Smooth muscle cell (in vitro differentiated cells): ENCODE data around the gene KDM5A. TPM values are rescaled to one million over a fixed set of nuclear protein-coding genes. Genes with fewer than 3 reads are reported as not detected.

ENCODE experiments used
- DNase-seq: peaks from one replicate; lab custom pipeline; 2025; ENCODE audit not compliant: unreplicated experiment; lab: John Stamatoyannopoulos, UW
- H2AFZ ChIP-seq: fragments of 200-600 bp; sonication (generic); 2 replicates; pipeline ENCODE4 v1.6.0; 2016; ENCODE audit warnings: antibody characterized with exemption, low read depth, mild to moderate bottlenecking
- H3F3A ChIP-seq: fragments of 200-600 bp; sonication (generic); 2 replicates; pipeline ENCODE4 v1.6.0; 2017; ENCODE audit warnings: antibody characterized with exemption, low read depth
- H3K27ac ChIP-seq: fragments of 200-600 bp; sonication (generic); 2 replicates; pipeline ENCODE4 v1.5.1; 2016; ENCODE audit warnings: low read depth, mild to moderate bottlenecking
- H3K27me3 ChIP-seq: fragments of 200-600 bp; sonication (generic); 2 replicates; pipeline ENCODE4 v1.6.1; 2016; ENCODE audit warnings: low read depth, mild to moderate bottlenecking
- H3K36me3 ChIP-seq: fragments of 200-600 bp; sonication (generic); 2 replicates; pipeline ENCODE4 v1.5.1; 2016; ENCODE audit warnings: low read depth
- H3K4me1 ChIP-seq: fragments of 200-600 bp; sonication (generic); 2 replicates; pipeline ENCODE4 v1.5.1; 2016; ENCODE audit warnings: low read depth
- H3K4me2 ChIP-seq: fragments of 200-600 bp; sonication (generic); 2 replicates; pipeline ENCODE4 v1.6.0; 2016; ENCODE audit warnings: mild to moderate bottlenecking
- H3K4me3 ChIP-seq: fragments of 200-600 bp; sonication (generic); 2 replicates; pipeline ENCODE4 v1.5.1; 2016; ENCODE audit warnings: mild to moderate bottlenecking
- H3K79me2 ChIP-seq: fragments of 200-600 bp; sonication (generic); 2 replicates; pipeline ENCODE4 v1.6.0; 2016; ENCODE audit warnings: low read depth, mild to moderate bottlenecking
- H3K9ac ChIP-seq: fragments of 200-600 bp; sonication (generic); 2 replicates; pipeline ENCODE4 v1.6.0; 2016; ENCODE audit warnings: low read depth
- H3K9me3 ChIP-seq: fragments of 200-600 bp; sonication (generic); replicated peaks from 2 replicates; pipeline ENCODE4 v1.5.1; 2016; ENCODE audit warnings: low read depth
- H4K20me1 ChIP-seq: fragments of 200-600 bp; sonication (generic); 2 replicates; pipeline ENCODE4 v1.6.0; 2016; ENCODE audit warnings: low read depth
- WGBS: methylation state at CpG from one replicate; pipeline ENCODE4 v1.1.7; 2016; ENCODE audit warnings: low lambda C conversion rate; 5-methylcytosine and 5-hydroxymethylcytosine counted together
- polyA plus RNA-seq: library from polyadenylated mRNA; unstranded; fragments of >200 nt; fragmentation: Nextera tagmentation; extraction: Ambion mirVana; gene quantifications from 2 replicates; pipeline ENCODE4 v1.2.1, GENCODE V29; 2016
- total RNA-seq: library from RNA; depleted of rRNA; stranded (reverse); fragments of >200 nt; gene quantifications from 2 replicates; pipeline ENCODE4 v1.2.3, GENCODE V29; 2014
- TF ChIP-seq, protein P1 (sequence below): fragments of 200-600 bp; sonication (generic); IDR thresholded peaks from 2 replicates; pipeline ENCODE4 v1.5.1; 2017; ENCODE audit warnings: borderline replicate concordance, mild to moderate bottlenecking, antibody characterized with exemption; ENCODE audit not compliant: insufficient read depth, poor library complexity, severe bottlenecking

Gene KDM5A
- total and polyA plus RNA-seq, 2 experiments from 2014 or later = 30.5 to 87.2 TPM

DNA sequence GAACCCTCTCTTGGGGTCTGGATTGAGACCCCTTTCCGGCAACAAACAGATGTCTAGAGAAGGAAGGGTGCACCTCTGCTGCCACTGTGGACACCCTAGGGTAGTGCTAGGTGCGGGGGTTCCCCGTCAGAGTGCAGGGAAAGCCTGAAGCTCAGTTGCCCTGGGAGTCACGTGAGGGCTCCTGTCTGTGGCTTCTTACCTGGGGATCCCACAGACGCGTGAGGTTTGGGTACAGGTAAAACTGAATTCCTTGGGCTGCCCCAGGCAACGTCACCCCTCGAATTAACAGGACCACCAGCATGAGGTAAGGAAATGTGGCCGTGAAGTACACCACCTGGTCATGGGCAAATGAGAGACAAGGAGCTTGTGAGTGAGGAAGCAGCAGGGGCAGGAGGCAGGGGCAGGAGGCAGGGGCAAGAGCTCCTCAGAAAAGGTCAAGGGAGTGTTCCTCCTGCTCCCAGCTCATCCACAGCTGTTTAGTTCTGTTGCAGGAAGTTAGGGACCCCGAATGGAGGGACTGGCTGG, 154.2 kb downstream of the KDM5A start:
- H3K4me3 ChIP-seq = no peak overlapping the region
- H3K4me1 ChIP-seq = peaks cover 8% of the 10 kb centered on the region
- no peak overlapping the region for H3K4me2 ChIP-seq
- H3K36me3 ChIP-seq = no peaks in the 10 kb centered on the region
- no peaks in the 10 kb centered on the region for H3K79me2 ChIP-seq
- DNase-seq = no peak
- no peak overlapping the region for H2AFZ ChIP-seq
- no peak overlapping the region for H3K9ac ChIP-seq
- no peaks in the 10 kb centered on the region for H4K20me1 ChIP-seq
- H3K27ac ChIP-seq = no peak overlapping the region
- no peaks in the 10 kb centered on the region for H3F3A ChIP-seq
- TF ChIP-seq, protein P1, sequence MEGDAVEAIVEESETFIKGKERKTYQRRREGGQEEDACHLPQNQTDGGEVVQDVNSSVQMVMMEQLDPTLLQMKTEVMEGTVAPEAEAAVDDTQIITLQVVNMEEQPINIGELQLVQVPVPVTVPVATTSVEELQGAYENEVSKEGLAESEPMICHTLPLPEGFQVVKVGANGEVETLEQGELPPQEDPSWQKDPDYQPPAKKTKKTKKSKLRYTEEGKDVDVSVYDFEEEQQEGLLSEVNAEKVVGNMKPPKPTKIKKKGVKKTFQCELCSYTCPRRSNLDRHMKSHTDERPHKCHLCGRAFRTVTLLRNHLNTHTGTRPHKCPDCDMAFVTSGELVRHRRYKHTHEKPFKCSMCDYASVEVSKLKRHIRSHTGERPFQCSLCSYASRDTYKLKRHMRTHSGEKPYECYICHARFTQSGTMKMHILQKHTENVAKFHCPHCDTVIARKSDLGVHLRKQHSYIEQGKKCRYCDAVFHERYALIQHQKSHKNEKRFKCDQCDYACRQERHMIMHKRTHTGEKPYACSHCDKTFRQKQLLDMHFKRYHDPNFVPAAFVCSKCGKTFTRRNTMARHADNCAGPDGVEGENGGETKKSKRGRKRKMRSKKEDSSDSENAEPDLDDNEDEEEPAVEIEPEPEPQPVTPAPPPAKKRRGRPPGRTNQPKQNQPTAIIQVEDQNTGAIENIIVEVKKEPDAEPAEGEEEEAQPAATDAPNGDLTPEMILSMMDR = no peak
- H3K9me3 ChIP-seq = no peaks in the 10 kb centered on the region
- 93% methylated on average over 10 of the region's 10 CpGs for WGBS
- H3K27me3 ChIP-seq = no peaks in the 10 kb centered on the region

DNA sequence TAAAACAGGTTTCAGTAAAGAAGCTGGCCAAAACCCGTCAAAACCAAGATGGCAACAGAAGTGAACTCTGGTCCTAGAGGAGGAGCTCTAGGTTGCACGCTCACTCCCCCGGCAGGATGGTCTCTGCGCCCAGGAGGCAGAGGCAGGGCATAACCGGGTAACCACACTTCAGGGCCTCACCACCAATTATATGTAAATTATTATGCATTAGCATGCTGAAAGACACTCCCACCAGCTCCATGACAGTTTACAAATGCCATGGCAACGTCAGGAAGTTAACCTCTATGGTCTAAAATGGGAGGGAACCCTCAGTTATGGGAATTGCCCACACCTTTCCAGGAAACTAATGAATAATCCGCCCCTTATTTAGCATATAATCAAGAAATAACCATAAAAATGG, 155.1 kb downstream of the KDM5A start:
- Histone ChIP-seq H3K4me2 (no peak overlapping the region), H2AFZ (no peak overlapping the region), H3K79me2 (no peaks in the 10 kb centered on the region), H3K9me3 (no peaks in the 10 kb centered on the region), H3K27ac (no peak overlapping the region), H4K20me1 (no peaks in the 10 kb centered on the region), H3K9ac (no peak overlapping the region), H3K4me1 (peaks cover 8% of the 10 kb centered on the region), H3K36me3 (no peaks in the 10 kb centered on the region), H3K4me3 (no peak overlapping the region), H3K27me3 (no peaks in the 10 kb centered on the region), H3F3A (no peaks in the 10 kb centered on the region)
- WGBS = 85% methylated on average over 7 of the region's 7 CpGs
- TF ChIP-seq, protein P1 = no peak
- DNase-seq = no peak

DNA sequence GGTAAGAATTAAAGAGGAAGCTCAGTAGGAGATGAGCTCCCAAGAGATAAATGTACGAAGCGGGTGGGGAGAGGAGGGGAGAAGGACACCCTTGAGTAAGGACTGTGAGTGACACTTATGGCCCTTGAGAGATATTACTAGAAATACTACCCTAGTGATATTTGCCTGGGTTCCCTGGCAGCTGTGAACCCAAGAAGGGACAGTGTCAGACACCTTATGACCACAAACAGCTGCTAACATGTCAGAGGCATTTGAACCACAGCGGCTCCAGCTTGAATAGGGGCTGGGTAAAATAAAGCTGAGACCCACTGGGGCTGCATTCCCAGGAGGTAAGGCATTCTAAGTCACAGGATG, 155.5 kb downstream of the KDM5A start:
- H3K4me1 ChIP-seq = peaks cover 8% of the 10 kb centered on the region
- H3F3A ChIP-seq = no peaks in the 10 kb centered on the region
- H3K27me3 ChIP-seq = no peaks in the 10 kb centered on the region
- no peaks in the 10 kb centered on the region for H3K9me3 ChIP-seq
- no peak overlapping the region for H3K27ac ChIP-seq
- no peak overlapping the region for H3K9ac ChIP-seq
- H3K4me2 ChIP-seq = no peak overlapping the region
- WGBS = 93% methylated on average over 3 of the region's 3 CpGs
- H3K4me3 ChIP-seq = no peak overlapping the region
- TF ChIP-seq, protein P1 = no peak
- no peak overlapping the region for H2AFZ ChIP-seq
- DNase-seq = no peak
- no peaks in the 10 kb centered on the region for H4K20me1 ChIP-seq
- no peaks in the 10 kb centered on the region for H3K79me2 ChIP-seq
- H3K36me3 ChIP-seq = no peaks in the 10 kb centered on the region
